Effector memory CD4-positive, alpha-beta T cell (primary cell): Measurements from ENCODE around the gene ZC3H12A.

Experiments used
- DNase-seq, 3 donors: peaks; one replicate each; pipeline ENCODE4 v3.0.0-alpha.2; 2020
- H3K27ac ChIP-seq: 2 replicates; pipeline ENCODE4 v1.7.0; 2013; ENCODE audit warnings: mild to moderate bottlenecking, low read length, moderate library complexity; ENCODE audit not compliant: insufficient read depth, poor library complexity, severe bottlenecking
- H3K27me3 ChIP-seq: replicated peaks from 2 replicates; pipeline ENCODE4 v1.7.0; 2013; ENCODE audit warnings: mild to moderate bottlenecking, low read length; ENCODE audit not compliant: insufficient read depth, control insufficient read depth, poor library complexity, severe bottlenecking
- H3K36me3 ChIP-seq: 2 replicates; pipeline ENCODE4 v1.7.0; 2013; ENCODE audit warnings: mild to moderate bottlenecking, low read length, moderate library complexity; ENCODE audit not compliant: control insufficient read depth, insufficient read depth
- H3K4me1 ChIP-seq: 2 replicates; pipeline ENCODE4 v1.7.0; 2013; ENCODE audit warnings: low read length, mild to moderate bottlenecking; ENCODE audit not compliant: control insufficient read depth, insufficient read depth, poor library complexity, severe bottlenecking
- H3K4me3 ChIP-seq: 2 replicates; pipeline ENCODE4 v1.7.0; 2013; ENCODE audit warnings: low read length, low read depth, mild to moderate bottlenecking; ENCODE audit not compliant: insufficient read depth, poor library complexity, severe bottlenecking
- H3K9me3 ChIP-seq: 2 replicates; pipeline ENCODE4 v1.7.0; 2013; ENCODE audit warnings: mild to moderate bottlenecking, low read length, moderate library complexity; ENCODE audit not compliant: control insufficient read depth

ZC3H12A gene

DNA sequence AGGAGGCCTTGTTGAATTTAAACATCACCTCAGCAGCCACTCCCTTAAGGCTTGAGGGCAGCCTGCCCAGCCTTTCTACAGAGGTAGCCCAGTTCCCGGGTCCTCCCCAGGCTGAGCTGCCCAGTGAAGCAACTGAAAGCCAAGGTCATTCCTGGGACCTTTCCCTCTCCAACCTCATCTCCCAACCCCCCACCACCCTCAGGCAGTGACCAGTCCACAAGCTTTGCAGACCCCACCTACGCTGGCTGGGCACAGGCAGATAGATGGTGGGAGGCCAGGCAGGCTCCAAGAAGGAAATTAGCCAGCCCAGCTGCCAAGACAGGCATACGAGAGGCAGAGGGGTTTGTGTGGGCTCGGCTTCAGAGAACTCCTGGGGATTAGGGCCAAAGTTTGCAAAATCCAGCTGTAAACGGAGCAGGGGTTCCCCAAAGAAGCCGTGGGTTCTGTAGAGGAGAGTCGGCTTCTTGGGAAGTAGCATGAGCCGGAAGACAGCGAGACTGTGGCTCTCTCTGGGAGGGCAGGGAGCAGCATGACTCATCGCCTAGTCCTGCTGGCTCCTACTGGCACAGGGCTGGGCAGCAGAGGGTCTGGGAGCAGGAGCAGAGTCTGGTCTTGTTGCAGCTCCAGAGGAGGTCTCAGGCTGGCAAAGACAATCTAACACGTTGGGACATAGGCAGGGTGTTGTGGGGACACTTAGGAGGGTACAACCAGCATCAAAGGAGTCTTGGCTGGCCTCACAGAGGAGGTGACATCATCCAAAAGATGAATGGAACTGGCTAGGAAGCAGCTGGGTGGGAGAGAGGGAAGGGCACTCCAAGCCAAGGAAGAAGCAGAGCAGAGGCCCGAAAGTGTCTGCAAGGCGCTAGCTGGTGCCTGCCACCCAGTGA is 2.8 kb upstream of the ZC3H12A start:
- DNase-seq, result no peak
- Histone ChIP-seq H3K27ac (no peak overlapping the region), H3K4me3 (no peak overlapping the region), H3K36me3 (peaks cover 8% of the 10 kb centered on the region), H3K27me3 (no peaks in the 10 kb centered on the region), H3K4me1 (peaks cover 26% of the 10 kb centered on the region), H3K9me3 (no peaks in the 10 kb centered on the region)

DNA sequence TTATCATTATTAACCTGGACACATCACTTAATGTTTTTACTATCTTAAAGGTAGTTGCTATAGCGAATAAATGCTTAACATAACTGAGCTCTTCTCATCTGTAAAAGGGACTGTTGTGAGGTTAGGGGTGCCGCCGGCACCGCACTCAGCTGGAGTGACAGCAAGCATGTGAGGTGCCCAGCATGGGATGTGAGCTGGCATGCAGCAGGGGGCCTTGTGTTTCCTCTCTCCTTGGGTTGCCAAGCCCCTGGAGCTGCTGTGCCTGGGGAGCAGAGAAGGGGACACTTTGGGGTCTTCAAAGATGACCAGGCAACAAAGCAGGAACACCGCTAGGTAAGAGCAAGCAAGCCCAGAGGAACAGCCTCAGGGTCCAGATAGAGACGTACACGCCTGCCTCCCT is 2.1 kb upstream of the ZC3H12A start:
- H3K27ac ChIP-seq, result peak overlapping the region; percentile 99
- no peaks in the 10 kb centered on the region for H3K27me3 ChIP-seq
- H3K4me1 ChIP-seq, result peaks cover 26% of the 10 kb centered on the region
- H3K36me3 ChIP-seq, result peaks cover 8% of the 10 kb centered on the region
- no peak overlapping the region for H3K4me3 ChIP-seq
- no peaks in the 10 kb centered on the region for H3K9me3 ChIP-seq
- no peak for DNase-seq

DNA sequence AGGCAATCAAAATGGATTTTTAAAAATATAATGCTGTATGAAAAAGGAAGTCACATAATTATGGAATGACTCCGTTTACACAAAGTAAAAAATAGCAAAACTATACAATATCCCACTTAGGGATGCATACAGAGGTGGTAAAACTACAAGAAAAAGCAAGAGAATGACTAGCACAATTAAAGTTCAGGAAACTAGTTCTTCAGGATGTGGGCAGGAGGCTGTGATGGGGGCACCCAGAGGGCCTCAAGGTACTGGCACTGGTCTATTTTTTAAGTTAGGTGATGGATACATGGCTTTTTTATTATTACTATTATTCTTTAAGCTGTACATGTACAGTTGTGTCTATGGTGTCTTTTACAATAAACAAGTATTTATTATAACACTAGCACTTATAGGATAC is 1.4 kb upstream of the ZC3H12A start:
- Histone ChIP-seq H3K27ac (peak overlapping the region; percentile 99), H3K27me3 (no peaks in the 10 kb centered on the region), H3K4me1 (peaks cover 32% of the 10 kb centered on the region), H3K9me3 (no peaks in the 10 kb centered on the region), H3K4me3 (no peak overlapping the region), H3K36me3 (peaks cover 10% of the 10 kb centered on the region)
- DNase-seq, result no peak

DNA sequence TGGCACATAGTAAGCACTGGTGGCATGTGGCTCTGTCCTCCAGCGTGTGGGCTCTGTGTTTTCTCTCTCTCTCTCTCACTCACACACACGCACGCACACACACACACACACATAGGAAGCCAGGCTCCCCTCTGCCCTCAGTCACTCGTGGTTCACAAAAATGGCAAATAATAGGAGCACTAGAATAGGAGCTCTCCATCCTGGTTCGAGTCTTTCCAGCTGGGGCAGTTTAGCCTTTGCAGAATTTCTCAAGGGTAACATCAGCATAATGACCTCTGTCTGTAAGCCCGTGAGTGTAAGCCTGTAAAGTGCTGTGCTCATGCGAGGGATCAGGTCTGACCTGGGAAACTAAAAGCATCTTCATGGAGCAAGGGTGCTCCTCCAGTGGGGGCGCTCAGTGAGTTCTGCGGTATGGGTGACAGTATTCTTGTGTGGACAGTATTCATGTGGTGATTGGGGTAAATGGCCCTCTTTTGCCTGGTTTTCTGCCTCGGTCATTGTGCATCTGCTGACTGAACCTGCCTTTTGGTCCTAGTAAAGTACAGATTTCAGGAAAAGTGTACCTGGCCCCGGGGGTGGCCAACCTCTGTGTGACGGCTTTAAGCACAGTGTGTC is 842 bp upstream of the ZC3H12A start:
- Histone ChIP-seq H3K9me3 (no peaks in the 10 kb centered on the region), H3K4me3 (peak overlapping the region; percentile 98), H3K36me3 (peaks cover 14% of the 10 kb centered on the region), H3K4me1 (peaks cover 37% of the 10 kb centered on the region), H3K27me3 (no peaks in the 10 kb centered on the region), H3K27ac (peak overlapping the region; percentile 99)
- peak in 1 of 3 donors; percentile 31 for DNase-seq

DNA sequence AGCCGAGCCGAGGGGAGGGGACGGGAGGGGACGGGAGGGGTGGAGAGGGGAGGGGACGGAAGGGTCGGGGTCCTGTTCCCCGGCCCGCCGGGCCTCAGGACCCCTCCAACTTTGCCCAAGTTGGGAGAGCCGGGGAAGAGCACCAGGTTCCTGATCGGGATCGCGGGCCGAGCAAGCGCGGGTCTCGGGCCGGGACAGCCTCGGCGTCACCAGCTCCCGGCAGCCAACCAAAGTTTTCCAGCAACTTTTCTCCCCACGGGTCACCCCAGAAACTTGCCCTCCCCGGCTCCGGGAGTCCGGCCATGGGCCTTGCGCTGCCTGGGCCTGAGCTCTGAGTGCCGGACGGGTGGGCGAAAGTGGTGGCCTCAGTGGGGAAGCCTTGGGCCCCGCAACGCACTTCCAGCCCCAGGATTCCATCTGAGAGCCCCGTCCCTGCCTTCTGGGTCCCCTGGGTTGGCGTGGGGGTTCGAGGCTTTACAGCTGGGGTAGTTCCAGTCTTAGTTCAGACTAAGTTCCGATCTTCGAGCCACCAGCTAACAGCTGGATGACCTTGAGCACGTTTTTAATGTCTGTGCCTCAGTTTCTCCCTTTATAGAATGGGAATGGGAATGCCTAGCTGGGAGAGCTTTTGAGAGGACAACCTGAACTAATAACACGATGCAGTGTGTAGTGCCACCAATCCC is 458 bp downstream of the ZC3H12A start:
- H3K9me3 ChIP-seq, result no peaks in the 10 kb centered on the region
- H3K4me1 ChIP-seq, result peaks cover 48% of the 10 kb centered on the region
- no peak for DNase-seq
- no peaks in the 10 kb centered on the region for H3K27me3 ChIP-seq
- H3K4me3 ChIP-seq, result peak overlapping the region; percentile 98
- peak overlapping the region; percentile 99 for H3K27ac ChIP-seq
- peaks cover 16% of the 10 kb centered on the region for H3K36me3 ChIP-seq

DNA sequence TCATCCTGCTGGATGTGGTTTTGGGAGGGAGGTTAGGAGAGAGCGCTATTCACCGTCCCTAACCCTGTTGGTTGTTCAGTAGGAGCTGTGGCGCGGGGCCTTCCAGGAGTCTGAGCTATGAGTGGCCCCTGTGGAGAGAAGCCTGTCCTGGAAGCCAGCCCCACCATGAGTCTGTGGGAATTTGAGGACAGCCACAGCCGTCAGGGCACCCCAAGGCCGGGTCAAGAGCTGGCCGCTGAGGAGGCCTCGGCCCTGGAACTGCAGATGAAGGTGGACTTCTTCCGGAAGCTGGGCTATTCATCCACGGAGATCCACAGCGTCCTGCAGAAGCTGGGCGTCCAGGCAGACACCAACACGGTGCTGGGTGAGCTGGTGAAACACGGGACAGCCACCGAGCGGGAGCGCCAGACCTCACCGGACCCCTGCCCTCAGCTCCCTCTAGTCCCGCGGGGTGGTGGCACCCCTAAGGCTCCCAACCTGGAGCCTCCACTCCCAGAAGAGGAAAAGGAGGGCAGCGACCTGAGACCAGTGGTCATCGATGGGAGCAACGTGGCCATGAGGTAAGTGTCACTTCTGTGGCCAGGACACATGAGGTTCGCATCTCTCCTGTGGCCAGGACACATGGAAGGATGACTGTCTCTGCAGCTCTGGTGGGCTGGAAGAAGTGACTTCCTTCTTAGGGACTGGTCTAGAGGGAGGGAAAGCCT is 1.2 kb downstream of the ZC3H12A start:
- peak overlapping the region; percentile 98 for H3K4me3 ChIP-seq
- peaks cover 55% of the 10 kb centered on the region for H3K4me1 ChIP-seq
- H3K36me3 ChIP-seq, result peaks cover 23% of the 10 kb centered on the region
- no peaks in the 10 kb centered on the region for H3K27me3 ChIP-seq
- H3K9me3 ChIP-seq, result no peaks in the 10 kb centered on the region
- DNase-seq, result no peak
- H3K27ac ChIP-seq, result peak overlapping the region; percentile 99

DNA sequence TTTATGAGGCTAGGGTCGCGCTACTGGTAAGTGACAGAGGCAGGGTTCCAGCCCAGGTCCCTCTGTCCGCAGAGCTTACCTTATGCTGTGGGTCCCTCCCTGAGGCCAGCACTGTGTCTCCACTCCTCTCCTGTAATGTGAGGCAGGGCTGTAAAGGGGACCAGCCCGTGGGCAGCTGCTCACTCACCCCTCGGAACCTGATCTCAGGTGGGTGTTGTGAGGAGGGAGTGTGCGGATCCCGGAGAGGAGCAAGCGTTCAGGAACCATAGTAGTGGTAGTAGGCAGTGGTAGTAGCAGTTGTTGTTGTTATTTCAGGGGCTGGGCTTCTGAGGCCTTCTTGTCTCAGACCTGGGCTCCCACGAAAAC is 1.7 kb downstream of the ZC3H12A start:
- no peak for DNase-seq

DNA sequence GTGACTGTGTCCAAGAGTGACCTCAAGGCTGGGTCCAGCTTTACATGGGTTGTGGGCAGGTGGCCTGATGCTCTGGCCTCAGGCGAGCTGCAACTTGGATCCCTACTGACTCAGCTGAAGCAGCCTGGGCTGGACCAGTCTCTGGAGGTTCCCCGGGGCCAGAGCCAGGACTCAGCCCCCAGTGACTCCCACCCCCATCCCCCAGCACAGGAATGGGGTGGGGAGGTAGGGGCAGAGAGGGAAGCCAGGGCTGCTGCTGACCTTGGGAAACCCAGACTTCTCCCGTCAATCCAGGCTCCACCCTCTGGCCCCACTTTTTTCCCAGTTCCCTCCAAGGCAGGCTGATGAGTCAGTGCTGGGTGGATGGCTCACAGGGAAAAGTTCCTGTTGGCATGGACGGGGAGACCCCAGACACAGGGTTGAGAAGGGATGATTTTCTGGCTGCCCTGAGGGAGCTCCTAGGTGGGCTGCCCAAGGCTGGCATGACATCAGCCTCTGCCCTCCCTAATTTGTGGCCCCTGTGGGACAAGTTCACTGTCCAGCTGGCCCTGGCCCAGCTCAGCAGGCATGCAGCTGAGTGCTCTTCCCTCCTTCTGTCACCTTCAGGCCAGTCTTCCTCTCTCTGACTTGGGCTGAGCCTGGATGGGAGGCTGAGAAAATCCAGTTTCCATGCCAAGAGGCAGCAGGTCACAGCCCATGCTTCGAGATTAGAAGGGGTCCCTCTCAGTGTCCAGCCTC is 2.2 kb downstream of the ZC3H12A start:
- Histone ChIP-seq H3K4me1 (peaks cover 58% of the 10 kb centered on the region), H3K4me3 (peak overlapping the region; percentile 98), H3K27me3 (no peaks in the 10 kb centered on the region), H3K36me3 (peaks cover 34% of the 10 kb centered on the region), H3K27ac (peak overlapping the region; percentile 99), H3K9me3 (no peaks in the 10 kb centered on the region)
- no peak for DNase-seq

More for the DNA sequence above, 1.7 kb downstream of the ZC3H12A start:
- Histone ChIP-seq H3K27me3 (no peaks in the 10 kb centered on the region), H3K9me3 (no peaks in the 10 kb centered on the region), H3K4me3 (peak overlapping the region; percentile 98), H3K36me3 (peaks cover 28% of the 10 kb centered on the region), H3K27ac (peak overlapping the region; percentile 99), H3K4me1 (peaks cover 59% of the 10 kb centered on the region)

DNA sequence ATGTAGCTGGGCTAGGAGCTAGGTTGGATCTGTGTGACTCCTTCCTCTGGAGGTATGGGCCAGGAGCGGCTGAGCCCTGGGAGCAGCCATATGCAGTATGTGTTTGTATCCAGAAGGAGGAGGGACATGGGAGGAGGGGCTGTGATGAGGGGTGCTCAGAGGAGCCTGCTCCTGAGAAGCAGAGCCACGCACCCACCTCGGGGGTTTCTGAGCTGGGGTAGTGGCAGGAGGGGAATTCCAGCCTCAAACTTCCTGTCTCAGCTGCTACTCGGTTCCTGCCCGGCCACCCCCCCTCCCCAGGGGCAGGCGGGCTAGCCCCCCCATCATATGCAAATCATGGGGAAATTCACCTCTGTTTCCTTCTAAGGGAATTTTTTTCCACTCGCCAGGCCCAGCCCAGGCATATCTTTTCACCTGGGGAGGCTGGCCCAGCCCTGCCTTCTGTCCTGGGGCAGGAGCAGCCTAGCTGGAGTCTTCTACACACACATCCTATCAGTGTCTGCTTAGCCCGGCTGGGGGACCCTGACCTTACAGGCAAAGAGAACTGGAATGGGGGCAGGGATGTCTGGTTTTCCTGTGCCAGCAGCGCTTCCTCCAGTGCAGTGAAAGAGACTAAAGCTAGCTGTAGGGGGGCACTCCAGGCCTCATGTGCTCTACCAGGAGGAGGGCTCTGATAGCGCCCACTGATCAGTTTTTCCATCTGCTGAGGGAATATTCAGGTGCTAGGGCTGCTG is 3.0 kb downstream of the ZC3H12A start:
- H3K27ac ChIP-seq, result peak overlapping the region; percentile 99
- DNase-seq, result peak; percentile 89 to 91 (median 90)
- H3K36me3 ChIP-seq, result peaks cover 41% of the 10 kb centered on the region
- H3K27me3 ChIP-seq, result no peaks in the 10 kb centered on the region
- H3K9me3 ChIP-seq, result no peaks in the 10 kb centered on the region
- H3K4me1 ChIP-seq, result peaks cover 51% of the 10 kb centered on the region
- H3K4me3 ChIP-seq, result peak overlapping the region; percentile 98
